GM21723 (cell line): ENCODE results near the gene CLMN.

Source experiments
- ATAC-seq: cut with Tn5 transposase; IDR thresholded peaks from one replicate; pipeline ENCODE4 v1.9.1; 2021; ENCODE audit warnings: mild to moderate bottlenecking, moderate library complexity; ENCODE audit not compliant: unreplicated experiment

CLMN gene

DNA sequence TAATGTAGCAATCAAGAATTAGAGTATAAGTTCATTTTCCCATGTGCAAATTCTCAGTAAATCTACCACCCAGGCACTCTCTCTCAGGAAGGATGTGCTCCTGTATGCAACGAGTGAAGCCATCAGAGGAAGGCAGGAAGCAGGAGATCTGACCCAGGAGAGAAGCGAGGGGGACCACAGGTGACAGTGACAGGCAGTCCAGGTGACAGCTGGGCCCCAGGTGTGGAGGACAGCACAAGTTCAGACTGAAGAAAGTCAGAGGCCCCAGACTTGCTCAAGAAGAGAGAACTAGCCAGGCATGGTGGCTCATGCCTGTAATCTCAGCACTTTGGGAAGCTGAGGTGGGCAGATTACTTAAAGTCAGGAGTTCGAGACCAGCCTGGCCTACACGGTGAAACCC lies 13.8 kb downstream of the CLMN start:
- no peak for ATAC-seq

DNA sequence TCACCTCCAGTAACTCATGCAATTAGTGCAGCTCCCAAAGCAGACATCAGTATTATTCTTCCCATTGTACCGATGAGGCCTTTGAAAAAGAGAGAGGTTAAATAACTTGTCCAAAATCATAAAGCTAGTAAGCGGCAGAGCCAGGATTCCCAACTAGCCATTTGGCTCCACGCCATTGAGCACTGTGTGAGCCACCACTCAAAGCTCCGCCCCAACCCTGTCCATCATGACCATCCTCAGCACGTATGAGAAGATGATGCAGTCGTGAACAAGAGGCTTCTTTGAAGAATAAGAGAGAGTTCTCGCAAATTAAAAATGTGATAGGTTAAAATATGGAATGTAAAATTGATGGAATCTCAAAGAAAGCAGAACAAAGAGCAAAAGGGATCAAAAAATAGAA lies 14.6 kb downstream of the CLMN start:
- no peak for ATAC-seq

DNA sequence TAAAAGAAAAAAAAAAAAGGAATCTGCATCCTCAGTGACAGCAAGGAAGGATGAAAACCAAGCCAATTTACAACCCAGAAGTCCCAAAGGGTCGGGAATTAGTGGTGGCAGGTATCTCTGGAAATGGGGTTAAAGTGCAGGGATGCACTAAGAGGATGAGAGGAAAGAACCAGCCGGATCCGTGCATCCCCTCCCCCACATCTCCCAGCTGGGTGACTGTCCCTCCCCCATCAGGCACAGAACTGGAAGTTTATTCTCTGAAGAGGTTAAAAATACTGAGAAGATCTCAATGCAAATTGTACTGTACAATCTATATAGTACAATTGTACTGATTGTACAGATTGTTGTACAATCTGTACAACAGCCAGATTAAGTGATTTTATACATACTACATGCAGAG lies 15.4 kb downstream of the CLMN start:
- ATAC-seq: no peak

- ATAC-seq: no peak
These were observed 16.2 kb downstream of the CLMN start for GRCh38 chr14:95303552-95303951.

- no peak for ATAC-seq
These were observed 16.8 kb downstream of the CLMN start for GRCh38 chr14:95302667-95303506.

- ATAC-seq: no peak
These were observed 18.1 kb downstream of the CLMN start for GRCh38 chr14:95301527-95302187.

- ATAC-seq: no peak
These were observed 18.8 kb downstream of the CLMN start for GRCh38 chr14:95300697-95301526.

- no peak for ATAC-seq
These were observed 19.6 kb downstream of the CLMN start for GRCh38 chr14:95300002-95300696.

- ATAC-seq: no peak
These were observed 20.4 kb downstream of the CLMN start for GRCh38 chr14:95299271-95299670.

DNA sequence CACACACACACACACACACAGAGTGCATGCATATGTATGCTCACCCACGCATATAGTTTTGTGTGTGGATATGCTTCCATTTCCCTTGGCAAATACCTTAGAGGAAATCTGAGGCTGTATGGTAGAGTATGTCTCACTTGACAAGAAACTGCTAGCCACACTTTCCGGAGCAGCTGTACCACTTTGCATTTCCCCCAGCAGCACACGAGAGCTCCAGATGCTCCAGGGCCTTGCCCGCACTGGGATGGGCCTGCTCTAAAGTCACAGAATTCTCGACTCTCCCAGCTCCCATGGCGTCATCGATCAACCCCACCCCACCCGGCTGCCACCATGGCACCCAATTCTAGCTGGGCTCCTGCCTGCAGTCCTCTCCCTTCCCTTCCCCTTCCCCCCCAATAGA lies 21.9 kb downstream of the CLMN start:
- no peak for ATAC-seq

DNA sequence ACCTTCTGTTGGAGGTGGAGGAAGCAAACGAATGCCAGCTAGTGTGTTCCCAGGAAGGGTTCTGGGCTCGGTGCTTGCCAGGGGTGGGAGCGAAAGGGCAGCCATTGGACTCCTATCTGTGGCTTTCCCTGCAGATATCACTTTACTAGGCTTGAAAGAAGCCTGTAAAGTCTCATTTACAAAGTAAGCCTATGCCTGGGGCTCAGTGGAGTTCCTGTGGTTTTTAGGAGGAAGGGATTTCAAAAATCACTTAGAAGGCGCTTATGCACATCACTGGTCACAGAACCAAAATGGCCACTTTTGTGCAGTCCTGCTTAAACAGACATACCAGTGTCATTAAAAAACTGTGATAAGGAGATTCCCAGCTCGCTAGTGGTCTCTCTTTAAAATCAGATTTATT lies 22.7 kb downstream of the CLMN start:
- ATAC-seq: no peak

DNA sequence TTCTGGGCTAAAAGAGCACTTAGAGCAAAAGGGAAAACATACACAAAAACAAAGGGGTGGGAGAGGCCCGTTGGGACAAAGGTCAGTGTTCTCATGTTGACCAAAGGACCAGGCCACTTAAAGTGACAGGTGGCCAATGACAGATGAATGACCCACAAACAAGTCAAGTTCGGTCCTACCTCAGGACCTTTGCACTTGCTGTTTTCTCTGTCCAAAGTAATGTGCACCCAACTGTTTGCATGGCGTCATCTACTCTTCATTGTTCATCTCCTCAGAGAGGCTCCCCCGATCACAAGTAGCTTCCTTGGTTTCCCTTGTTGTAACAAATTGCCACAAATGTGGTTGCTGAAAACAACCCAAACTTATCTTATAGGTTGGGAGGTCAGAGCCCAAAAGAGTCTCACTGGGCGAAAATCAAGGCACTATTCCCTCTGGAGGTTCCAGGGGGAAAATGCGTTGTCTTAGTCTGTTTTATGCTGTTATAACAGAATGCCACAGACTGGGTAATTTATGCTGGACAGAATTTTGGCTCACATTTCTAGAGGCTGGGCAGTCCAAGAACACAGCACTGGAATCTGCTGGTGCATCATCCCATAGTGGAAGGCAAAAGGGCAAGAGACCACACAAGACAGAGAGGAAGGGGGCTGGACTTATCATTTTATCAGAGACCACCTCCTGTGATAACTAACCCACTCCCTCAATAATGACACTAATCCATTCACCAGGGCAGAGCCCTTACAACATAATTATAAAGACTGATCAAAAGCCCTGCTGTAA lies 23.9 kb downstream of the CLMN start:
- ATAC-seq: no peak

DNA sequence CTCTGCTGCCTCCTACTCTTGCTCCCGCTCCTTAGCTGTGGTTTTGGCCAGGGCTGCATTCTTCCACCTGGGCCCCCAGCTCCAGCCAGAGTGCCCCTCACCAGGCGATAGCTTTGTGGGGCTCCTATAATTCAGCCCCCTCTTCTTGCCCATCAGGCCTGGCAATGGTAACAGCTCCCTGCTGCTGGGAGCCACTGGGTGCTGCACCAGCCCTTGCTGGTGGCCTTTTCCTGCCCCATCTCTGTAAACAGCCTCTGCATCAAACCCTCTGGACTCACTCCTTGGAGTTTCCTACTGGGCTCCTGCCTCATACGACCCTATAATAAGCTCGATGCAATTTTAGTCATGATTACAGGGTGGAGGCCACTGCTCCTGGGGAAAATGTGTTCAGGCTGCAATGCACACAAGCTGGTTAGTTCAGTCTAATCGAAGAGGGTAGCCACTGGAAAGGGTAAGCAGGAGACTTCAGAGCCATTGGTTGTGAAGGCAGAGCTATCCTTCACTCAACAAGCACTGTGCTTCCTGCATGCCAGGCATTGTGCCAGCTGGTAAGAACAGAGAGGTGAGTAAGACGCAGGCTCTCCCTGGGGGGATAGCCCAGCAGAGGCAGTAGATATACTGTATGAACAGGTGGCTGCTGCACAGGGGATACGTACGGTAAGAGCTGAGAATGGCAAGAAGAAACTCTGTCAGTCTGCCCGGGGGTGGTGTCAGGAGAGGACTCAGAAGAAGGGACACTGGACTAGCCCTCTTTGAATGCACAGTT lies 24.7 kb downstream of the CLMN start:
- no peak for ATAC-seq

- no peak for ATAC-seq
These were observed 25.4 kb downstream of the CLMN start for GRCh38 chr14:95294320-95294719.

DNA sequence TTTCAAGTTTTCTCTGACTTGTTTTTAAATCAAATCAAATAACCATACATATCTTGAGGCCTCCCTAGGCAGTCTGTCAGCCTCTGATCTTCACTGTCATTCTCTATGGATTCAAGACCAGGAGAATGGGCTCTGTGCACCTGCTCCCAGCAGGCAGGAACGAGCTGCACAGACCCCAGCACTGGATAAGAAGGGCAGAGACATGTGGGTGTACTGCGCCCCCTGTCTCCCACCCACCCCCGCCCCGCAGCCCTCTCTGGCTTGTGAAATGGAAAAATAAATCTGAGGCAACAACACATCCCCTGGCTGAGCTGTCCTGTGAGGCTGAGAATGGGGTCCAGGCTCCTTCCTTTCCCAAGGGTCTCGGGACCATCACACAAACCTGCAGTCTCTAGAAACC lies 26.3 kb downstream of the CLMN start:
- ATAC-seq: no peak

- ATAC-seq: no peak
These were observed 26.9 kb downstream of the CLMN start for GRCh38 chr14:95292660-95293425.

DNA sequence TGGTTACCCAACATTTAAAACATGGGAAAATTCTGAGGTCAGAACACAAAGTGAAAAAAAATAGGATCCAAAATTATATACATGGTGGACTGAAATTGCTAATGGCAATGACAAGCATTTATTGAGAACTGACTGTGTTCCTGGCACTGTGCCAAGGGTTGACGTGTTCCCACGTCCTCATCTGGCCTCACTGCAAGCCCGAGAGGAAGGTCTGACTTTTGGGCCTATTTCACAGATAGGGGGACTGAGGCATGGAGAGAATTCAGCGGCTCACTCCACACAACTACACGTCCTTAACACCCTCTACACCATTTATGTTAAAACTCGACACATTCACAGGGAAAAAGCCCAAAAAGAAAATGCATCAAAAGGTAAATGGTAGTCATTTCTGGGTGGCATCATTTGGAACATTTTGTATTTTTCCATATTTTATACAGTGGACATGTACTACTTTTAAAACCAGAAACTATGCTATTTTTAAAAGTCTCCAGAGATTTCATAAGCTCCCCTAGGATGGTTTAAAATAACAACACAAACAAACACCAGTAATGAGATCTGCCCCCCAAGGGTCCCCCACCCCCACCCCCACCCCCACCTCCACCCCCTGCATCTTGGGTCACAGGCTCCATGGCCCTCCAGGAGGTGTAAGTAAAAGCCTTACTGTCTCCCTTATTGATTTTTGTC lies 27.7 kb downstream of the CLMN start:
- no peak for ATAC-seq

- ATAC-seq: no peak
These were observed 28.8 kb downstream of the CLMN start for GRCh38 chr14:95290871-95291431.
